GM12891 (cell line): ENCODE results near the gene MPC2.
"Not testable (repeated sequence)": the region's sequence is repeated elsewhere in the genome, so short reads cannot be mapped to it uniquely, and the experiment has no call there.

Experiments used
- DNase-seq: peaks from one replicate; pipeline ENCODE4 v3.0.0; 2011; ENCODE audit warnings: low spot score; ENCODE audit not compliant: insufficient read length
- FAIRE-seq: peaks from 2 replicates; lab custom pipeline; 2011; peaks lifted over from hg19 to GRCh38; lab: Jason Lieb, UNC
- PAX5 ChIP-seq: IDR thresholded peaks from 2 replicates; pipeline ENCODE4 v1.6.1; 2011; ENCODE audit warnings: low read length, moderate library complexity, mild to moderate bottlenecking; ENCODE audit not compliant: insufficient read depth, severe bottlenecking
- POLR2A ChIP-seq: IDR thresholded peaks from 2 replicates; pipeline ENCODE4 v1.6.1; 2011; ENCODE audit warnings: low read depth, low read length, control low read depth
- POLR2AphosphoS5 ChIP-seq: IDR thresholded peaks from 2 replicates; pipeline ENCODE4 v1.6.1; 2011; ENCODE audit warnings: low read depth, low read length, control low read depth
- POU2F2 ChIP-seq: IDR thresholded peaks from 2 replicates; pipeline ENCODE4 v1.6.1; 2011; ENCODE audit warnings: low read depth, mild to moderate bottlenecking, control low read depth, low read length, moderate library complexity
- SPI1 ChIP-seq: IDR thresholded peaks from 2 replicates; pipeline ENCODE4 v1.6.1; 2011; ENCODE audit warnings: low read depth, low read length, control low read depth
- TAF1 ChIP-seq: IDR thresholded peaks from 2 replicates; pipeline ENCODE4 v1.6.1; 2011; ENCODE audit warnings: low read depth, low read length, control low read depth

Gene MPC2

DNA sequence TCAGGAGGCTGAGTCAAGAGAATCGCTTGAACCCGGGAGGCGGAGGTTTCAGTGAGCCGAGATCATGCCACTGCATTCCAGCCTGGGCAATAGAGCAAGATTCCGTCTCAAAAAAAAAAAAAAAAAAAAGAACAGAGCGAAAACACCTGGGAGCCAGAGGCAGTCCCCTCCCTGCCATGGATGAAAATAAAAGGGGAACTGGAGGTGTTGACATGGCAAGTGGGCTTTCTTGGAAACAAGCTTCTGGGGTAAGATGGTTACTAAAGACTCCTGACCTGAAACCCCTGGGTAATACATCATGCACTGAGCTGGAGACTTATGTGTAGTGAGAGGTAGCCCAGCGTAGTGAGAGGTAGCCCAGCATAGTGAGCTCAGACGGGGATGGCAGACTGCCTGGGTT is 54.5 kb downstream of the MPC2 start:
- FAIRE-seq (no peak), DNase-seq (no peak)

DNA sequence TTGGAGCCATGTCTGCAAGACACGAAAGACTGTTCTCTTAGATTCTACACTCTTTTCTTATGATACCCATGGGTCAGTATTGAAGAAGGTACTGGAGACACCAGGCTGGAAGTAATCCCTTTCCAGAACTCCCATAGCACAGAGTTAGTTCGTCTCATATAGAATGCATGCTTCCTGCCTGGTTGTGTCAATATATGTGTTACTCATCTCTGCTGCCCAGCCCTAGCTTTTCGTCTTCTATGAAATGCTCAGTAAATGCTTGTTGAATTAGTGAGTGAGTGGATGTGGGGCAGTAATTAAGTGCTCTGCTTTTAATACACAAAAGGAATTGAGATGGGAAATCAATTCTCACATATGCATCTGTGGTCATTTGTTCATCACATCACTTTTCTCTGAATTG is 55.1 kb downstream of the MPC2 start:
- FAIRE-seq: no peak
- TF ChIP-seq POLR2AphosphoS5 (no peak), TAF1 (no peak), POLR2A (no peak), PAX5 (no peak), SPI1 (no peak), POU2F2 (no peak)
- DNase-seq: no peak

More for the DNA sequence above, 54.5 kb downstream of the MPC2 start:
- TF ChIP-seq SPI1 (no peak), PAX5 (no peak), POLR2AphosphoS5 (no peak), POLR2A (no peak), POU2F2 (no peak), TAF1 (no peak)

DNA sequence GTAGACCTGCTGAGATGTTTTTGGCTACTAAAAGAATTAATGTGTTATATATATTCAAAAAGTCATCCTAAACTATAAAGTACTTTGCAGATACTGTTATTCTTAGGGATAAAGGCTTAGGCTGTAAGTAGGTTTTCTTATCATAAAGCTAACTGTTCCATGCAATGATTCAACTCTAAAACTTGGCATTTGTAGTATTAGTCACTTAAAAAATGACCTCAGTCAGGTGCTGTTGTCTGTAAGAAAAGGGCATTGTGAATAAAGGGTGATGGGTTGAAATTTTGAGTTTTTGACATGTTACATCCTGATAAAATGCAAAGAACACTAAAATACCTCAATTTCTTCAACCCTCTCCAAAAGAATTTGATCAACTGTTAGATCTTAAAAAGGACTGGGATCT is 55.8 kb downstream of the MPC2 start:
- TF ChIP-seq SPI1: no peak
- no peak for TF ChIP-seq POLR2A
- no peak for TF ChIP-seq POLR2AphosphoS5
- no peak for TF ChIP-seq TAF1
- TF ChIP-seq PAX5: no peak
- no peak for TF ChIP-seq POU2F2
- DNase-seq: no peak
- FAIRE-seq: no peak

DNA sequence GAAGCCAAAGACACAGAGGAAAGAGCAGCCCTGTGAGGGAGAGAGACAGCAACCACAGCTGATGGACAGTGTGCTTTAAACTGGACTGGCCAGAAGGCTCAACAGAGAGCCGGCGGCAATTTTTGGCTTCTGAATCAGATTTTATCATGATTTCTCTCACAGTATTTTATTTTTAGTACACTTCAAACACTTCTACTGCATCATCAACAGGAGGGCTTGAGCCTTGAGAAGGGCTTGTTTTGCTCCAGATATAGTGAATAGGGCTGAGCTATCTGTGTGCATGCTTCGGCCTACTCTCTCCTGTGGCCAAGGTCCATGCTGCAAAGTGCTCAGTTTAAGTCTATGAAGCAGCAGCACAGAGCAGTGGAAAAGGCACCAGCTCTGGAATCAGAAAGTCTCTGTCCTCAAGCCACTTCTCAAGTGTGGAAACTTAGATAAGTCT is 56.3 kb downstream of the MPC2 start:
- DNase-seq (no peak), FAIRE-seq (no peak)
- TF ChIP-seq POLR2AphosphoS5 (no peak), SPI1 (no peak), TAF1 (no peak), POU2F2 (no peak), PAX5 (no peak)

DNA sequence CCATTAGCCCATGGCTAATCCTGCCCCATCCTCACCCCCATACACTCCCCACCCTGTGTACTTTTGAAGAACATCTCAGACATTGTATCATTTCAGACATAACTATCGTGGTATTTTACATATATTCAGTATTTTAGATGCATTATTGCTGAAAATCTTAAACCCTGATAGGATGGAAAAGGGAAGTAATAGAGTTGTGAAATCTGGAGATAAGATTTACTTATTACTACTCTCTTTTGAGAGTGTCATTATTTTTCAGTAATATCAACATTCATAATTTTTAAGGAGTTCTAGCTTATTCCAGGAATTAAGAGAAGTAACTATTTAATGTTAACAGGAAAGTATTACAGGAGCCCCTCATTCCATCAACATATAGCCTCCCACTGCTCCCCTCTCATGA is 57.4 kb downstream of the MPC2 start:
- no peak for FAIRE-seq
- DNase-seq: no peak
- TF ChIP-seq POLR2AphosphoS5 (no peak), PAX5 (no peak), SPI1 (no peak), POLR2A (no peak), POU2F2 (no peak), TAF1 (no peak)

DNA sequence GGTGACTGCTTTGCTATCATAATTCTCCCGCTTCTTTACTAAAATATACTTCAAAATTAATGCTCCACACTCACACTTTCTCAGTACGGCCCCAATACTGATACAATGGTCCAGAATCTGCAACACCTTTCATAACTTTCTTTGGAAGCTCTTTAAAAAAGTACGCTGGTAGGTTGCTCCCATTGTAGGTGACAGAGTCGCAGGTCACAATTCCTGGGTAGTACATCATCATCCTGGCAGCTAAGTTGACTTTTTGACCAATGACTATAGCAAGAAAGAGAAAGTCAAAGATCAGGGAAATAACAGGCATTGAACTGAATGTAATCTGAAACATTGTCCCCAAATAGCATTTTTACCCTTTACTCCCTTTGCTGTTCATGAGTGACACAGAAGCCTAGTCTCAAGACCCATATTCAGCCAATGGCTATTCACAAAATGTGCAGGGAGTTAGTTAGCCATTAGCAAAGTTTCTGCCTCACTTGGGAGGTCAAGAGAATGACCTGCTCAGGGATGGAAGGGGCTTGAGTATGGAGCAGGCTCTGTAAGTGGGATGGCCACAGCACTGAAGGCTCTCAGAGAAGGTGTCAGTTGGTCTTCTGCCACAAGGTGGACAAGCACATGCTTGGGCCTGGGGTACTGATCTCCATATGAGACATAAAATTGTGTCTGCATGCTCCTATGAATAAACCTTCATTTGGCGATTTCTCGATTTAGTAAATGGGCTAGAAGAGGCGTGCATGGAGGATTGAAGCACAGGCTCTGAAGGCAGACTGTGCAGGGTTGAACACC is 58.3 kb downstream of the MPC2 start:
- DNase-seq (no peak), FAIRE-seq (no peak)
- TF ChIP-seq POLR2AphosphoS5 (no peak), POLR2A (no peak), TAF1 (no peak), POU2F2 (no peak), PAX5 (no peak), SPI1 (no peak)

DNA sequence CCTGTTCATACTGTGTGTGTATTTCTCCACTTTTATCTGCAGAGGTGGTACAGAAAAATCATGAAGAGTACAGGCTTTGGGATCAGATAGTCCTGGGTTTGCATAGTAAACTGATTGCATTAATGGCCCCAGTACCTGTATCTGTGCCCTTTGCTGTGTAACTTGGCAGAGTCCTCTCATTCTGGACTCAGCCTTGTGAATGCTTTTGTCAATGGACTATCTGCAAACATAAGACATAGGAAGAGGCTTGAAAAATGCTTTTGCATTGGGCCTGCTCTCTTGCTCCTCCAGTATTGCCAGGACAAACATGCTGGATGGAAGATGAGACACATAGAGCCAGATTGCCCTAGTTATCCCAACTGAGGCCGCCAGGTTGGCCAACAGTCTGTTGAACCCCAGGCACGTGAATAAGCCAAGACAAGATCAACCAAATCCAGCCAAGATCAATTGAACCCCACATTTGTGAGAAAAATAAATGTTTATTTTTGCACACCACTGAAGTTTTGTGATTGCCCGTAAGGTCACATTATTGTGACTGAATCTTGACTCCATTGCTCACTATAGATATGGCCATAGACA is 60.2 kb downstream of the MPC2 start:
- no peak for DNase-seq
- no peak for FAIRE-seq
- TF ChIP-seq POLR2A (no peak), SPI1 (no peak), TAF1 (no peak), PAX5 (no peak), POLR2AphosphoS5 (no peak), POU2F2 (no peak)

DNA sequence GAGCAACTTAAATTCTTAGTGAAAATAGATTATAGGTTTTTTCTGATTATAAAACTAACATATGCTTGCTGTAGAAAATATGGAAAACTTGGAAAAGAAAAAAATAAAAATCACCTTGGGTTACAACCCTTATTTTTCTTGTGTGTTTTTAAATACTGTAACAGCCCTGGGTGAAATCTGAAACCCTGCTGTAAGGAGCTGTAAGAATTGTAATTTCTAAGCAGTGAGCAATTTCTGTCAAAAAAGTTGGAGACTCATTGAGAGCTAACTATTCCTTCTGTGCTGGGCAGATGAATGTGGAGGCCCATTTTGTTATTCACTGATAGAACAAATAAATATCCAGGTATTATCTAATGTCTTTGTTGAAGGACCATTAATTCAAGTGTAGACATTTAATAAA is 65.5 kb downstream of the MPC2 start:
- DNase-seq (no peak), FAIRE-seq (no peak)
- TF ChIP-seq PAX5: no peak
- no peak for TF ChIP-seq POLR2AphosphoS5
- no peak for TF ChIP-seq POU2F2
- TF ChIP-seq SPI1: no peak
- TF ChIP-seq TAF1: no peak
- TF ChIP-seq POLR2A: no peak

DNA sequence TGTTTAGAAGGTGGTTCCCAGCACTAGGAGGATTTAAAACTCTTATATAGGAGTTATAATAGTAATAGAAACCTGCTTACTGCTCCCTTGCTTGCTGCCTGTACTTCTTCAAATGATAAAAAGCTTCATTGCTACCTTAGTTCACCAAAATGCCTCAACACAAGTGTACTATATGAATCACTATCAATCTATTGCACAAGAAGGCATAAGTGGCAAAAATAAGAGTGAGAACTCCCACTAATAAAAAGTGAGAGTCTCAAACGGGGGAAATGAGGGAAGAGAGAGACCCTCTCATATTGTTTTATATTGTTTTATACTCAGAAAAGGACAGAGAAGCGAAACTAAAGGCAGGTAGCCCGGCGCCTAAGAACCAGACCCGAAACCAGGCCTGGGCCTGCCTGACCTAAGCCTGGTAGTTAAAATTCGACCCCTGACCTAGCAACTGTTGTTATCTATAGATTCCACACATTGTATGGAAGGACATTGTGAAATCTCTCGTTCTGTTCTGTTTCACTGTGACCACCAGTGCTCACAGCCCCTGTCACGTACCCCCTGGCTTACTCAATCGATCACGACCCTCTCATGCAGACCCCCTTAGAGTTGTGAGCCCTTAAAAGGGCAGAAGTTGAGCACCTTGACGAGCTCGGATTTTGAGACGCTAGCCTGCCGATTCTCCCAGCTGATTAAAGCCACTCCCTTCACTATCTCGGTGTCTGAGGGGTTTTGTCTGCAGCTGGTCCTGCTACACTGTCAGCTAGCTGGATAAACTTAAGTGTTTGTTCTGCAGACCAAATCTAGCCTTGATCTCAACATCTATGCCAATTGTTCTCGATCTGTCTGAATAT is 67.5 kb downstream of the MPC2 start:
- DNase-seq, FAIRE-seq: not testable (repeated sequence)

DNA sequence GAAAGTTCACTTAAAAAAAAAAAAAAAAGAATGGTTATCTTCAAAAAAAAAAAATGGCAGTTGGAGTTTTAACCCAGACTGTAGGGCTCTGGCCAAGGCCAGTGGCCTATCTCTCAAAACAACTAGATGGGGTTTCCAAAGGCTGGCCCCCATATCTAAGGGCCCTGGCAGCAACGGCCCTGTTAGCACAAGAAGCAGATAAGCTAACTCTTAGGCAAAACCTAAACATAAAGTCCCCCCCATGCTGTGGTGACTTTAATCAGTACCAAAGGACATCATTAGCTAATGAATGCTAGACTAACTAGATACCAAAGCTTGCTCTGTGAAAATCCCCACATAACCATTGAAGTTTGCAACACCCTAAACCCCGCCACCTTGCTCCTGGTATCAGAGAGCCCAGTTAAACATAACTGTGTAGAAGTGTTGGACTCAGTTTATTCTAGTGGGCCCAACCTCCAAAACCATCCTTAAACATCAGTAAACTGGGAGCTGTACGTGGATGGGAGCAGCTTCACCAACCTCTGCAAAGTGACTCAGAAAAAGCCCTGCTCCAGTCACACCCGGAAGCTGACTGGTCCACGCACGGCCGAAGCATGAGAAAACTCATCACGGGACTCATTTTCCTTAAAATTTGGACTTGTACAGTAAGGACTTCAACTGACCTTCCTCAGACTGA is 70.0 kb downstream of the MPC2 start:
- not testable (repeated sequence) for FAIRE-seq, DNase-seq
